Esophagus squamous epithelium (tissue), 5 donors: ENCODE data around the gene NECTIN1. TPM values are rescaled to one million over a fixed set of nuclear protein-coding genes. Genes with fewer than 3 reads are reported as not detected.

ENCODE experiments used
- DNase-seq: peaks from one replicate; lab custom pipeline; 2025; lab: John Stamatoyannopoulos, UW
- H3K27ac ChIP-seq, 4 donors: fragments of 200-600 bp; sonication (generic); one replicate each; pipeline ENCODE4 v1.5.1; 2016 to 2019; ENCODE audit warnings: mild to moderate bottlenecking in 1 of 4
- H3K27me3 ChIP-seq, 4 donors: fragments of 200-600 bp; sonication (generic); 1 replicate in 3 of 4; 2 replicates in 1 of 4; pipeline versions ENCODE4 v1.5.1 to v1.6.0; 2017 to 2021; ENCODE audit warnings: antibody characterized with exemption in 1 of 4
- H3K36me3 ChIP-seq, 3 donors: fragments of 200-600 bp; sonication (generic); one replicate each; pipeline ENCODE4 v1.5.1; 2016 to 2019
- H3K4me1 ChIP-seq, 3 donors: fragments of 200-600 bp; sonication (generic); one replicate each; pipeline ENCODE4 v1.5.1; 2017 to 2019
- H3K4me3 ChIP-seq, 4 donors: fragments of 200-600 bp; sonication (generic); 1 replicate in 3 of 4; 2 replicates in 1 of 4; pipeline ENCODE4 v1.5.1; 2016 to 2019; ENCODE audit warnings: mild to moderate bottlenecking in 2 of 4, moderate library complexity in 1 of 4
- H3K9me3 ChIP-seq, 3 donors: fragments of 200-600 bp; sonication (generic); one replicate each; pipeline ENCODE4 v1.5.1; 2016 to 2019
- CTCF ChIP-seq, 6 experiments: fragments of 450-650 bp in 4 of 6; fragments of 200-600 bp in 2 of 6; sonication (generic) in 2 of 6; IDR thresholded peaks; one replicate each; pipeline ENCODE4 v1.5.1; 2016 to 2019; ENCODE audit warnings: antibody characterized with exemption in 6 of 6, mild to moderate bottlenecking in 4 of 6, moderate library complexity in 4 of 6
- POLR2A ChIP-seq, 4 donors: fragments of 450-650 bp; IDR thresholded peaks; one replicate each; pipeline ENCODE4 v1.6.1; 2017; ENCODE audit warnings: antibody characterized with exemption in 4 of 4, mild to moderate bottlenecking in 4 of 4, moderate library complexity in 3 of 4
- WGBS, 2 donors: methylation state at CpG; one replicate each; pipeline ENCODE4 v1.1.5; 2018; 5-methylcytosine and 5-hydroxymethylcytosine counted together
- intact Hi-C: fragments of 100-400 bp; cut with DNase I; formaldehyde crosslinking; loops from one replicate; pipeline ENCODE4 v1.15.0; 2022
- total RNA-seq, 4 donors: library from RNA; depleted of rRNA; stranded (reverse); fragments of >200 nt; gene quantifications; one replicate each; pipeline ENCODE4 v1.1.0, GENCODE V29; 2016
- donor health status: DM: yes; HTN: yes; CAD: no.

Gene NECTIN1
- total RNA-seq, 4 donors from 2014 or later, result 72.5 to 163 (median 117) TPM

- peaks cover 0 to 45% (median 0%) of the 10 kb centered on the region in 4 donors for H3K27me3 ChIP-seq
- no peaks in the 10 kb centered on the region for H3K9me3 ChIP-seq
- no peak overlapping the region for H3K27ac ChIP-seq
- no peak for TF ChIP-seq CTCF (IDR thresholded peaks at IDR 0.05)
- no peak for TF ChIP-seq POLR2A (IDR thresholded peaks at IDR 0.05)
- H3K36me3 ChIP-seq, result no peaks in the 10 kb centered on the region
- intact Hi-C loops, result loop anchor here (10.0 kb wide), 1 partner anchor 365 kb away; no protein-coding TSS in a partner anchor
- no peak for DNase-seq
- WGBS, 2 donors, result 83% methylated on average over 2 of the region's 4 CpGs
- H3K4me3 ChIP-seq, result no peak overlapping the region
- peaks cover 5 to 23% (median 11%) of the 10 kb centered on the region in 3 donors for H3K4me1 ChIP-seq
Measured at GRCh38 chr11:119739975-119740374, 11.0 kb upstream of the NECTIN1 start.

GRCh38 chr11:119739021-119739703, 10.2 kb upstream of the NECTIN1 start:
- TF ChIP-seq POLR2A (IDR thresholded peaks at IDR 0.05), result no peak
- no peak for TF ChIP-seq CTCF (IDR thresholded peaks at IDR 0.05)
- no peak overlapping the region for H3K27ac ChIP-seq
- H3K36me3 ChIP-seq, result no peaks in the 10 kb centered on the region
- intact Hi-C loops, result no loop called here
- H3K4me1 ChIP-seq, result peaks cover 5 to 23% (median 11%) of the 10 kb centered on the region in 3 donors
- H3K27me3 ChIP-seq, result peaks cover 0 to 45% (median 0%) of the 10 kb centered on the region in 4 donors
- H3K9me3 ChIP-seq, result no peaks in the 10 kb centered on the region
- 52 to 57% methylated on average over 7 to 8 of the region's 8 CpGs for WGBS, 2 donors
- no peak overlapping the region for H3K4me3 ChIP-seq
- no peak for DNase-seq

- H3K4me1 ChIP-seq, result peaks cover 5 to 22% (median 11%) of the 10 kb centered on the region in 3 donors
- DNase-seq, result no peak
- intact Hi-C loops, result no loop called here
- no peaks in the 10 kb centered on the region for H3K36me3 ChIP-seq
- H3K27ac ChIP-seq, result no peak overlapping the region
- no peaks in the 10 kb centered on the region for H3K9me3 ChIP-seq
- 96 to 100% methylated on average over 2 to 4 of the region's 5 CpGs for WGBS, 2 donors
- no peak overlapping the region for H3K4me3 ChIP-seq
- TF ChIP-seq POLR2A (IDR thresholded peaks at IDR 0.05) (no peak), CTCF (IDR thresholded peaks at IDR 0.05) (no peak)
- H3K27me3 ChIP-seq, result peaks cover 0 to 39% (median 0%) of the 10 kb centered on the region in 4 donors
Measured at GRCh38 chr11:119738059-119738439, 9.0 kb upstream of the NECTIN1 start.

- peaks cover 5 to 17% (median 10%) of the 10 kb centered on the region in 3 donors for H3K4me1 ChIP-seq
- TF ChIP-seq CTCF (IDR thresholded peaks at IDR 0.05) (no peak), POLR2A (IDR thresholded peaks at IDR 0.05) (no peak)
- no peak overlapping the region for H3K27ac ChIP-seq
- peaks cover 0 to 34% (median 0%) of the 10 kb centered on the region in 4 donors for H3K27me3 ChIP-seq
- intact Hi-C loops, result no loop called here
- H3K36me3 ChIP-seq, result no peaks in the 10 kb centered on the region
- DNase-seq, result no peak
- no peaks in the 10 kb centered on the region for H3K9me3 ChIP-seq
- WGBS, 2 donors, result 84 to 98% methylated on average over 7 of the region's 8 CpGs
- no peak overlapping the region for H3K4me3 ChIP-seq
Measured at GRCh38 chr11:119737366-119738058, 8.5 kb upstream of the NECTIN1 start.

- 100% methylated on average over 2 of the region's 2 CpGs; no CpG with 5 or more reads in 1 of the 2 donors for WGBS, 2 donors
- intact Hi-C loops, result loop anchor here (5.0 kb wide), 1 partner anchor 67 kb away; no protein-coding TSS in a partner anchor
- Histone ChIP-seq H3K4me1 (peaks cover 0 to 9% (median 4%) of the 10 kb centered on the region in 3 donors), H3K9me3 (no peaks in the 10 kb centered on the region), H3K36me3 (no peaks in the 10 kb centered on the region), H3K4me3 (no peak overlapping the region), H3K27me3 (peaks cover 0 to 7% (median 0%) of the 10 kb centered on the region in 4 donors), H3K27ac (no peak overlapping the region)
- no peak for DNase-seq
- TF ChIP-seq CTCF (IDR thresholded peaks at IDR 0.05) (no peak), POLR2A (IDR thresholded peaks at IDR 0.05) (no peak)
Measured at GRCh38 chr11:119734788-119735187, 5.8 kb upstream of the NECTIN1 start.
